ENCODE measurements around the gene DLG5.
"Not testable (repeated sequence)": the region's sequence is repeated elsewhere in the genome, so short reads cannot be mapped to it uniquely, and the experiment has no call there.

DLG5 gene

GRCh38 chr10:77794256-77795142, 132.1 kb downstream of the DLG5 start:
- no peak for DNase-seq (ENCODE audit: low read depth in 2 of 2)

GRCh38 chr10:77793831-77794230, 132.7 kb downstream of the DLG5 start:
- DNase-seq (ENCODE audit: low read depth in 2 of 2): no peak

GRCh38 chr10:77792155-77792554, 134.4 kb downstream of the DLG5 start:
- no peak for DNase-seq (ENCODE audit: low read depth in 2 of 2)

GRCh38 chr10:77791506-77791905, 135.0 kb downstream of the DLG5 start:
- no peak for DNase-seq (ENCODE audit: low read depth in 2 of 2)

GRCh38 chr10:77789861-77790260, 136.7 kb downstream of the DLG5 start:
- DNase-seq (ENCODE audit: low read depth in 2 of 2): no peak

GRCh38 chr10:77789016-77789415, 137.5 kb downstream of the DLG5 start:
- DNase-seq (ENCODE audit: low read depth in 2 of 2): no peak

GRCh38 chr10:77788496-77789010, 138.0 kb downstream of the DLG5 start:
- no peak for DNase-seq (ENCODE audit: low read depth in 2 of 2)

GRCh38 chr10:77787440-77787839, 139.1 kb downstream of the DLG5 start:
- DNase-seq (ENCODE audit: low read depth in 2 of 2): no peak

- DNase-seq (ENCODE audit: low read depth in 2 of 2): no peak
Observed at GRCh38 chr10:77784856-77785255, 141.7 kb downstream of the DLG5 start.

- no peak for DNase-seq (ENCODE audit: low read depth in 2 of 2)
Observed at GRCh38 chr10:77782328-77783061, 144.1 kb downstream of the DLG5 start.

GRCh38 chr10:77781451-77782327, 144.9 kb downstream of the DLG5 start:
- DNase-seq (ENCODE audit: low read depth in 2 of 2): no peak

GRCh38 chr10:77780180-77780579, 146.4 kb downstream of the DLG5 start:
- no peak for DNase-seq (ENCODE audit: low read depth in 2 of 2)

GRCh38 chr10:77776487-77776886, 150.1 kb downstream of the DLG5 start:
- DNase-seq (ENCODE audit: low read depth in 2 of 2): no peak

GRCh38 chr10:77774940-77775391, 151.6 kb downstream of the DLG5 start:
- DNase-seq (ENCODE audit: low read depth in 2 of 2): no peak

- no peak for DNase-seq (ENCODE audit: low read depth in 2 of 2)
Observed at GRCh38 chr10:77773631-77774426, 152.7 kb downstream of the DLG5 start.

- DNase-seq (ENCODE audit: low read depth in 2 of 2): not testable (repeated sequence)
Observed at GRCh38 chr10:77772852-77773600, 153.5 kb downstream of the DLG5 start.

- no peak for DNase-seq (ENCODE audit: low read depth in 2 of 2)
Observed at GRCh38 chr10:77771851-77772250, 154.7 kb downstream of the DLG5 start.

GRCh38 chr10:77771450-77771849, 155.1 kb downstream of the DLG5 start:
- no peak for DNase-seq (ENCODE audit: low read depth in 2 of 2)

- DNase-seq (ENCODE audit: low read depth in 2 of 2): no peak
Observed at GRCh38 chr10:77770868-77771175, 155.7 kb downstream of the DLG5 start.

All from stimulated activated CD8-positive, alpha-beta memory T cell treated with anti-CD3 and anti-CD28 coated beads, Interleukin-7, amount 100 ng/mL, for 4 hours (primary cell).